Liver (tissue), 9 donors: ENCODE measurements around the gene PRCC. TPM values are rescaled to one million over a fixed set of nuclear protein-coding genes. Genes with fewer than 3 reads are reported as not detected.

Source experiments
- DNase-seq: peaks from one replicate; pipeline ENCODE4 v3.0.0-alpha.2; 2017; ENCODE audit warnings: low spot score
- H3K27ac ChIP-seq, 2 donors: one replicate each; pipeline ENCODE4 v1.7.0; 2013; ENCODE audit warnings: inconsistent platforms in 2 of 2, low read length in 2 of 2, control low read depth in 1 of 2, low read depth in 1 of 2, mild to moderate bottlenecking in 1 of 2
- H3K27me3 ChIP-seq, 4 donors: one replicate each; pipeline versions ENCODE4 v1.6.1 to v1.7.0; 2013; ENCODE audit warnings: low read length in 3 of 4, inconsistent platforms in 1 of 4, mild to moderate bottlenecking in 1 of 4, moderate library complexity in 1 of 4; ENCODE audit not compliant: control insufficient read depth in 4 of 4, insufficient read depth in 4 of 4
- H3K36me3 ChIP-seq, 4 donors: one replicate each; pipeline versions ENCODE4 v1.6.1 to v1.7.0; 2013; ENCODE audit warnings: low read length in 3 of 4, mild to moderate bottlenecking in 3 of 4, low read depth in 1 of 4, moderate library complexity in 1 of 4; ENCODE audit not compliant: control insufficient read depth in 4 of 4, insufficient read depth in 3 of 4
- H3K4me1 ChIP-seq, 4 donors: one replicate each; pipeline versions ENCODE4 v1.6.1 to v1.7.0; 2013; ENCODE audit warnings: low read length in 3 of 4, mild to moderate bottlenecking in 3 of 4, moderate library complexity in 1 of 4; ENCODE audit not compliant: control insufficient read depth in 4 of 4, insufficient read depth in 4 of 4
- H3K4me3 ChIP-seq, 3 donors: one replicate each; pipeline versions ENCODE4 v1.6.1 to v1.7.0; 2013; ENCODE audit warnings: low read length in 3 of 3, control low read depth in 1 of 3, low read depth in 1 of 3, mild to moderate bottlenecking in 1 of 3
- H3K9ac ChIP-seq, 2 donors: one replicate each; pipeline ENCODE4 v1.7.0; 2013; ENCODE audit warnings: low read length in 2 of 2, mild to moderate bottlenecking in 2 of 2, moderate library complexity in 2 of 2, control low read depth in 1 of 2, low read depth in 1 of 2
- H3K9me3 ChIP-seq, 4 donors: one replicate each; pipeline versions ENCODE4 v1.6.1 to v1.7.0; 2013; ENCODE audit warnings: low read length in 3 of 4; ENCODE audit not compliant: control insufficient read depth in 4 of 4
- EGR1 ChIP-seq, 2 donors: IDR thresholded peaks; 2 replicates each; pipeline ENCODE4 v1.6.1; 2016 to 2018; ENCODE audit warnings: antibody characterized with exemption in 2 of 2, low read depth in 2 of 2
- FOXA2 ChIP-seq: IDR thresholded peaks from 2 replicates; pipeline ENCODE4 v1.6.1; 2016; ENCODE audit warnings: antibody characterized with exemption
- GABPA ChIP-seq, 2 donors: IDR thresholded peaks in 1 of 2; conservative IDR thresholded peaks in 1 of 2; 2 replicates each; pipeline ENCODE4 v1.6.1; 2016; ENCODE audit warnings: antibody characterized with exemption in 2 of 2, mild to moderate bottlenecking in 1 of 2, moderate library complexity in 1 of 2
- HNF4A ChIP-seq, 2 donors: conservative IDR thresholded peaks; 2 replicates each; pipeline ENCODE4 v1.6.1; 2016; ENCODE audit warnings: antibody characterized with exemption in 2 of 2, mild to moderate bottlenecking in 2 of 2
- HNF4G ChIP-seq: IDR thresholded peaks from 2 replicates; pipeline ENCODE4 v1.6.1; 2016; ENCODE audit warnings: antibody characterized with exemption
- JUND ChIP-seq, 2 donors: IDR thresholded peaks; 2 replicates each; pipeline ENCODE4 v1.6.1; 2016; ENCODE audit warnings: antibody characterized with exemption in 2 of 2
- MAX ChIP-seq: IDR thresholded peaks from 2 replicates; pipeline ENCODE4 v1.6.1; 2016; ENCODE audit warnings: antibody characterized with exemption
- NR2F2 ChIP-seq: IDR thresholded peaks from 2 replicates; pipeline ENCODE4 v1.6.1; 2016; ENCODE audit warnings: antibody characterized with exemption
- RAD21 ChIP-seq, 2 donors: IDR thresholded peaks; 2 replicates each; pipeline ENCODE4 v1.6.1; 2016; ENCODE audit warnings: antibody characterized with exemption in 2 of 2, mild to moderate bottlenecking in 2 of 2
- RXRA ChIP-seq, 2 donors: IDR thresholded peaks; 2 replicates each; pipeline ENCODE4 v1.6.1; 2017 to 2018; ENCODE audit warnings: antibody characterized with exemption in 2 of 2, mild to moderate bottlenecking in 1 of 2
- SP1 ChIP-seq: IDR thresholded peaks from 2 replicates; pipeline ENCODE4 v1.6.1; 2018; ENCODE audit warnings: antibody characterized with exemption, mild to moderate bottlenecking
- TAF1 ChIP-seq: conservative IDR thresholded peaks from 2 replicates; pipeline ENCODE4 v1.6.1; 2016; ENCODE audit warnings: antibody characterized with exemption, mild to moderate bottlenecking
- YY1 ChIP-seq: IDR thresholded peaks from 2 replicates; pipeline ENCODE4 v1.6.1; 2016; ENCODE audit warnings: antibody characterized with exemption, mild to moderate bottlenecking
- WGBS: extraction: QIAGEN DNeasy Blood & Tissue Kit; methylation state at CpG from one replicate; pipeline ENCODE4 v1.1.7; 2013; 5-methylcytosine and 5-hydroxymethylcytosine counted together
- polyA plus RNA-seq, 2 donors: library from polyadenylated mRNA; stranded (reverse) in 1 of 2; unstranded in 1 of 2; fragments of 200-250 nt in 1 of 2; fragments of >200 nt in 1 of 2; fragmentation: Nextera tagmentation in 1 of 2; extraction: Ambion mirVana in 1 of 2; gene quantifications; one replicate each; pipeline versions ENCODE4 v1.2.1 to v1.2.3, GENCODE V29; 2013 to 2015
- total RNA-seq, 2 donors: library from RNA; depleted of rRNA; stranded (reverse); fragments of >200 nt; gene quantifications; one replicate each; pipeline ENCODE4 v1.2.3, GENCODE V29; 2014
- TF ChIP-seq, protein P1 (sequence below): fragments of 150-350 bp; IDR thresholded peaks from 2 replicates; pipeline ENCODE4 v1.5.1; 2017; ENCODE audit warnings: improper control_type of control experiment, low read depth, low read length; ENCODE audit not compliant: missing input control
- TF ChIP-seq, protein P2 (sequence below): IDR thresholded peaks from 2 replicates; pipeline ENCODE4 v1.6.1; 2016; ENCODE audit warnings: antibody characterized with exemption, mild to moderate bottlenecking
- TF ChIP-seq, protein P3 (sequence below): IDR thresholded peaks from 2 replicates; pipeline ENCODE4 v1.6.1; 2016; ENCODE audit warnings: antibody characterized with exemption
- TF ChIP-seq, protein P4 (sequence below): IDR thresholded peaks from 2 replicates; pipeline ENCODE4 v1.6.1; 2016; ENCODE audit warnings: antibody characterized with exemption
- donor health status: healthy.
- donor health status: healthy.
- donor health status: healthy.
- donor health status: healthy.
- donor health status: healthy.

PRCC gene
- total and polyA plus RNA-seq, 4 donors = 8.8 to 19.3 (median 14.3) TPM

GRCh38 chr1:156744344-156744743, 23.0 kb upstream of the PRCC start:
- TF ChIP-seq FOXA2 (no peak), MAX (no peak), NR2F2 (no peak), HNF4G (no peak), EGR1 (IDR thresholded peaks at IDR 0.05; ENCODE audit: low read depth in 2 of 2) (no peak), HNF4A (conservative IDR thresholded peaks at IDR 0.05) (no peak), TAF1 (no peak), GABPA (IDR thresholded peaks at IDR 0.05 in 1 of 2, conservative IDR thresholded peaks at IDR 0.05 in 1 of 2) (no peak), RXRA (IDR thresholded peaks at IDR 0.05) (no peak), SP1 (no peak), YY1 (no peak), RAD21 (IDR thresholded peaks at IDR 0.05) (no peak)
- TF ChIP-seq, protein P1, sequence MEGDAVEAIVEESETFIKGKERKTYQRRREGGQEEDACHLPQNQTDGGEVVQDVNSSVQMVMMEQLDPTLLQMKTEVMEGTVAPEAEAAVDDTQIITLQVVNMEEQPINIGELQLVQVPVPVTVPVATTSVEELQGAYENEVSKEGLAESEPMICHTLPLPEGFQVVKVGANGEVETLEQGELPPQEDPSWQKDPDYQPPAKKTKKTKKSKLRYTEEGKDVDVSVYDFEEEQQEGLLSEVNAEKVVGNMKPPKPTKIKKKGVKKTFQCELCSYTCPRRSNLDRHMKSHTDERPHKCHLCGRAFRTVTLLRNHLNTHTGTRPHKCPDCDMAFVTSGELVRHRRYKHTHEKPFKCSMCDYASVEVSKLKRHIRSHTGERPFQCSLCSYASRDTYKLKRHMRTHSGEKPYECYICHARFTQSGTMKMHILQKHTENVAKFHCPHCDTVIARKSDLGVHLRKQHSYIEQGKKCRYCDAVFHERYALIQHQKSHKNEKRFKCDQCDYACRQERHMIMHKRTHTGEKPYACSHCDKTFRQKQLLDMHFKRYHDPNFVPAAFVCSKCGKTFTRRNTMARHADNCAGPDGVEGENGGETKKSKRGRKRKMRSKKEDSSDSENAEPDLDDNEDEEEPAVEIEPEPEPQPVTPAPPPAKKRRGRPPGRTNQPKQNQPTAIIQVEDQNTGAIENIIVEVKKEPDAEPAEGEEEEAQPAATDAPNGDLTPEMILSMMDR = no peak
- TF ChIP-seq, protein P2, sequence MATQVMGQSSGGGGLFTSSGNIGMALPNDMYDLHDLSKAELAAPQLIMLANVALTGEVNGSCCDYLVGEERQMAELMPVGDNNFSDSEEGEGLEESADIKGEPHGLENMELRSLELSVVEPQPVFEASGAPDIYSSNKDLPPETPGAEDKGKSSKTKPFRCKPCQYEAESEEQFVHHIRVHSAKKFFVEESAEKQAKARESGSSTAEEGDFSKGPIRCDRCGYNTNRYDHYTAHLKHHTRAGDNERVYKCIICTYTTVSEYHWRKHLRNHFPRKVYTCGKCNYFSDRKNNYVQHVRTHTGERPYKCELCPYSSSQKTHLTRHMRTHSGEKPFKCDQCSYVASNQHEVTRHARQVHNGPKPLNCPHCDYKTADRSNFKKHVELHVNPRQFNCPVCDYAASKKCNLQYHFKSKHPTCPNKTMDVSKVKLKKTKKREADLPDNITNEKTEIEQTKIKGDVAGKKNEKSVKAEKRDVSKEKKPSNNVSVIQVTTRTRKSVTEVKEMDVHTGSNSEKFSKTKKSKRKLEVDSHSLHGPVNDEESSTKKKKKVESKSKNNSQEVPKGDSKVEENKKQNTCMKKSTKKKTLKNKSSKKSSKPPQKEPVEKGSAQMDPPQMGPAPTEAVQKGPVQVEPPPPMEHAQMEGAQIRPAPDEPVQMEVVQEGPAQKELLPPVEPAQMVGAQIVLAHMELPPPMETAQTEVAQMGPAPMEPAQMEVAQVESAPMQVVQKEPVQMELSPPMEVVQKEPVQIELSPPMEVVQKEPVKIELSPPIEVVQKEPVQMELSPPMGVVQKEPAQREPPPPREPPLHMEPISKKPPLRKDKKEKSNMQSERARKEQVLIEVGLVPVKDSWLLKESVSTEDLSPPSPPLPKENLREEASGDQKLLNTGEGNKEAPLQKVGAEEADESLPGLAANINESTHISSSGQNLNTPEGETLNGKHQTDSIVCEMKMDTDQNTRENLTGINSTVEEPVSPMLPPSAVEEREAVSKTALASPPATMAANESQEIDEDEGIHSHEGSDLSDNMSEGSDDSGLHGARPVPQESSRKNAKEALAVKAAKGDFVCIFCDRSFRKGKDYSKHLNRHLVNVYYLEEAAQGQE = no peak
- TF ChIP-seq, protein P3, sequence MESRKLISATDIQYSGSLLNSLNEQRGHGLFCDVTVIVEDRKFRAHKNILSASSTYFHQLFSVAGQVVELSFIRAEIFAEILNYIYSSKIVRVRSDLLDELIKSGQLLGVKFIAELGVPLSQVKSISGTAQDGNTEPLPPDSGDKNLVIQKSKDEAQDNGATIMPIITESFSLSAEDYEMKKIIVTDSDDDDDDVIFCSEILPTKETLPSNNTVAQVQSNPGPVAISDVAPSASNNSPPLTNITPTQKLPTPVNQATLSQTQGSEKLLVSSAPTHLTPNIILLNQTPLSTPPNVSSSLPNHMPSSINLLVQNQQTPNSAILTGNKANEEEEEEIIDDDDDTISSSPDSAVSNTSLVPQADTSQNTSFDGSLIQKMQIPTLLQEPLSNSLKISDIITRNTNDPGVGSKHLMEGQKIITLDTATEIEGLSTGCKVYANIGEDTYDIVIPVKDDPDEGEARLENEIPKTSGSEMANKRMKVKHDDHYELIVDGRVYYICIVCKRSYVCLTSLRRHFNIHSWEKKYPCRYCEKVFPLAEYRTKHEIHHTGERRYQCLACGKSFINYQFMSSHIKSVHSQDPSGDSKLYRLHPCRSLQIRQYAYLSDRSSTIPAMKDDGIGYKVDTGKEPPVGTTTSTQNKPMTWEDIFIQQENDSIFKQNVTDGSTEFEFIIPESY = no peak
- Histone ChIP-seq H3K4me3 (no peak overlapping the region), H3K9me3 (no peaks in the 10 kb centered on the region), H3K4me1 (peaks cover 6 to 55% (median 47%) of the 10 kb centered on the region in 4 donors), H3K36me3 (peaks cover 5 to 22% (median 18%) of the 10 kb centered on the region in 4 donors), H3K27me3 (no peaks in the 10 kb centered on the region), H3K9ac (no peak overlapping the region), H3K27ac (no peak overlapping the region)
- 85% methylated on average over 12 of the region's 12 CpGs for WGBS
- no peak for DNase-seq

DNA sequence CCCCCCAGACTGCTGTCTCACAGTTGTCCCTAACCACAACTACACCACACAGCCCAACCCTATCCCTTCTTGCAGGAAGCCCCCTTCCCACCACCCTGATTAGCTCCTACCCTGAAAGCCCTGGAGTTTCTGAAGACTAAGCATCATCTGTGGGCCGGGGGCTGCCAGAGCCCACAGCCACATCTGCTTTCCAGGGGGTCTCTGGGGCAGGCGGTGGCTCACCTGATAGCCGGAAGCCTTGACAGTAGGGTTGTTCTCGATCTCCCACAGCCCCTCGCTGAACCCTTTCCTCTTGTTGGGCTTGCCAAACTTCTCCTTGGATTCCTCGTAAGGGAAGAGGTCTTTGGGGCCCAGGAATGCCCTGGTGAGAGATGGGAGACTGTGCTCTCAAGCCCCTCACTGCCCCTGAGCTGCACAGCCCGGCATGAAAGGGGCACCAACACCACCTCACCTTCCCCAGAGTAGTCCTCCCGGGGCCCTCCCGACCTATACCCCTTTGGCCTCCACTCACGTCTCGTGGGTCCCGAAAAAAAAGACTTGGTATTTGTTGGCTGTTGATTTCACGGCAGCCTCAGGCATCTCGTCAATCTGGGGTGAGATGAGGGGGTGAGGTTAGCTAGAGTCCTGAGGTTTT, 22.4 kb upstream of the PRCC start:
- peaks cover 6 to 58% (median 50%) of the 10 kb centered on the region in 4 donors for H3K4me1 ChIP-seq
- H3K27me3 ChIP-seq = no peaks in the 10 kb centered on the region
- H3K27ac ChIP-seq = peak overlapping the region in 1 of 2 donors; percentile 97
- H3K36me3 ChIP-seq = peaks cover 5 to 22% (median 18%) of the 10 kb centered on the region in 4 donors
- DNase-seq = no peak
- no peak overlapping the region for H3K4me3 ChIP-seq
- no peak overlapping the region for H3K9ac ChIP-seq
- 87% methylated on average over 14 of the region's 14 CpGs for WGBS
- no peaks in the 10 kb centered on the region for H3K9me3 ChIP-seq
- no peak for TF ChIP-seq MAX
- TF ChIP-seq, protein P4, sequence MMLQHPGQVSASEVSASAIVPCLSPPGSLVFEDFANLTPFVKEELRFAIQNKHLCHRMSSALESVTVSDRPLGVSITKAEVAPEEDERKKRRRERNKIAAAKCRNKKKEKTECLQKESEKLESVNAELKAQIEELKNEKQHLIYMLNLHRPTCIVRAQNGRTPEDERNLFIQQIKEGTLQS = no peak
- TF ChIP-seq, protein P2 = no peak
- TF ChIP-seq, protein P3 = no peak
- TF ChIP-seq RXRA (IDR thresholded peaks at IDR 0.05) = no peak
- no peak for TF ChIP-seq NR2F2
- no peak for TF ChIP-seq EGR1 (IDR thresholded peaks at IDR 0.05; ENCODE audit: low read depth in 2 of 2)
- no peak for TF ChIP-seq HNF4A (conservative IDR thresholded peaks at IDR 0.05)
- no peak for TF ChIP-seq YY1
- TF ChIP-seq JUND (IDR thresholded peaks at IDR 0.05) = no peak
